Measurements from ENCODE around the gene SORT1. TPM values are rescaled to one million over a fixed set of nuclear protein-coding genes. Genes with fewer than 3 reads are reported as not detected.

SORT1 gene
- total RNA-seq, 2 donors from 2014 or later: 225 to 231 TPM

- no peak for TF ChIP-seq CTCF (IDR thresholded peaks at IDR 0.05)
- Histone ChIP-seq H3K4me1 (ENCODE audit: control insufficient read depth in 1 of 2, low read depth in 2 of 2) (peaks cover 0 to 6% of the 10 kb centered on the region in 2 donors), H3K27ac (no peak overlapping the region), H3K36me3 (peaks cover 81% of the 10 kb centered on the region), H3K27me3 (replicated peaks; ENCODE audit: insufficient read depth) (no peaks in the 10 kb centered on the region), H3K4me3 (no peak overlapping the region), H3K9me3 (no peaks in the 10 kb centered on the region)
- DNase-seq (ENCODE audit: low spot score) (no peak), ATAC-seq (ENCODE audit: insufficient number of reproducible peaks, low FRiP score, low read depth) (no peak)
These were observed 59.1 kb downstream of the SORT1 start for GRCh38 chr1:109338608-109339007.

- peaks cover 79% of the 10 kb centered on the region for H3K36me3 ChIP-seq
- no peaks in the 10 kb centered on the region for H3K27me3 ChIP-seq (replicated peaks; ENCODE audit: insufficient read depth)
- H3K27ac ChIP-seq: no peak overlapping the region
- no peak for TF ChIP-seq CTCF (IDR thresholded peaks at IDR 0.05)
- H3K9me3 ChIP-seq: no peaks in the 10 kb centered on the region
- H3K4me1 ChIP-seq (ENCODE audit: control insufficient read depth in 1 of 2, low read depth in 2 of 2): peaks cover 0 to 6% of the 10 kb centered on the region in 2 donors
- no peak for ATAC-seq (ENCODE audit: insufficient number of reproducible peaks, low FRiP score, low read depth)
- DNase-seq (ENCODE audit: low spot score): no peak
- H3K4me3 ChIP-seq: no peak overlapping the region
These were observed 59.6 kb downstream of the SORT1 start for GRCh38 chr1:109338091-109338490.

GRCh38 chr1:109335091-109335490 lies 62.6 kb downstream of the SORT1 start:
- Histone ChIP-seq H3K36me3 (peaks cover 80% of the 10 kb centered on the region), H3K4me1 (ENCODE audit: control insufficient read depth in 1 of 2, low read depth in 2 of 2) (no peaks in the 10 kb centered on the region), H3K4me3 (no peak overlapping the region), H3K9me3 (peaks cover 5% of the 10 kb centered on the region), H3K27me3 (replicated peaks; ENCODE audit: insufficient read depth) (no peaks in the 10 kb centered on the region), H3K27ac (no peak overlapping the region)
- no peak for TF ChIP-seq CTCF (IDR thresholded peaks at IDR 0.05)
- DNase-seq (ENCODE audit: low spot score) (no peak), ATAC-seq (ENCODE audit: insufficient number of reproducible peaks, low FRiP score, low read depth) (no peak)

GRCh38 chr1:109331113-109331512 lies 66.6 kb downstream of the SORT1 start:
- Histone ChIP-seq H3K4me1 (ENCODE audit: control insufficient read depth in 1 of 2, low read depth in 2 of 2) (no peaks in the 10 kb centered on the region), H3K9me3 (peaks cover 5% of the 10 kb centered on the region), H3K27me3 (replicated peaks; ENCODE audit: insufficient read depth) (no peaks in the 10 kb centered on the region), H3K36me3 (peaks cover 78% of the 10 kb centered on the region), H3K27ac (no peak overlapping the region), H3K4me3 (no peak overlapping the region)
- no peak for TF ChIP-seq CTCF (IDR thresholded peaks at IDR 0.05)
- DNase-seq (ENCODE audit: low spot score) (no peak), ATAC-seq (ENCODE audit: insufficient number of reproducible peaks, low FRiP score, low read depth) (no peak)

GRCh38 chr1:109327285-109327684 lies 70.4 kb downstream of the SORT1 start:
- H3K4me3 ChIP-seq: no peak overlapping the region
- peaks cover 5% of the 10 kb centered on the region for H3K9me3 ChIP-seq
- H3K27ac ChIP-seq: no peak overlapping the region
- peaks cover 81% of the 10 kb centered on the region for H3K36me3 ChIP-seq
- TF ChIP-seq CTCF (IDR thresholded peaks at IDR 0.05): no peak
- no peak for ATAC-seq (ENCODE audit: insufficient number of reproducible peaks, low FRiP score, low read depth)
- H3K27me3 ChIP-seq (replicated peaks; ENCODE audit: insufficient read depth): no peaks in the 10 kb centered on the region
- DNase-seq (ENCODE audit: low spot score): no peak
- no peaks in the 10 kb centered on the region for H3K4me1 ChIP-seq (ENCODE audit: control insufficient read depth in 1 of 2, low read depth in 2 of 2)

All from thoracic aorta (tissue), 2 donors.